Measurements from ENCODE around the gene LUC7L.

The LUC7L gene

DNA sequence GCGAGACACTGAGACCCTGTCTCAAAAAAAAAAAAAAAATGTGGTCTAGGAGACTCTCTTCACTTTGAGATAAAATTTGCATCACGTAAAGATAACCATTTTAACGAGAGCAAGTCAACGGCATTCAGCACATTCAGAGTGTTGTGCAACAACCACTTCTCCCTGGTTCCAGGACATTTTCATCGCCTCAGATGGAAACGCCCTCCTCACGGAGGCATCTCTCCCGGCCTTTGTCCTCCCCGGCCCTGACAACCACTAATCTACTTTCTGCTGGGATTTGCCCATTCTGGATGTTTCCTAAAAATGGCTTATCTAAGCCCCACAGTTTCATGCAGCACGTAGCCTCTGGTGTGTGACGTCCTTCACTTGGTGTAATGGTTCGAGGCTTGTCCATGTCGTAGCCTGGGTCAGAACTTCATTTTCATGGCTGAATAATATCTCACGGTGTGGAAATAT lies 84.4 kb downstream of the LUC7L start:
- H3K4me3 ChIP-seq (ENCODE audit: low read depth, low read length): no peak overlapping the region
- TF ChIP-seq, protein P1, sequence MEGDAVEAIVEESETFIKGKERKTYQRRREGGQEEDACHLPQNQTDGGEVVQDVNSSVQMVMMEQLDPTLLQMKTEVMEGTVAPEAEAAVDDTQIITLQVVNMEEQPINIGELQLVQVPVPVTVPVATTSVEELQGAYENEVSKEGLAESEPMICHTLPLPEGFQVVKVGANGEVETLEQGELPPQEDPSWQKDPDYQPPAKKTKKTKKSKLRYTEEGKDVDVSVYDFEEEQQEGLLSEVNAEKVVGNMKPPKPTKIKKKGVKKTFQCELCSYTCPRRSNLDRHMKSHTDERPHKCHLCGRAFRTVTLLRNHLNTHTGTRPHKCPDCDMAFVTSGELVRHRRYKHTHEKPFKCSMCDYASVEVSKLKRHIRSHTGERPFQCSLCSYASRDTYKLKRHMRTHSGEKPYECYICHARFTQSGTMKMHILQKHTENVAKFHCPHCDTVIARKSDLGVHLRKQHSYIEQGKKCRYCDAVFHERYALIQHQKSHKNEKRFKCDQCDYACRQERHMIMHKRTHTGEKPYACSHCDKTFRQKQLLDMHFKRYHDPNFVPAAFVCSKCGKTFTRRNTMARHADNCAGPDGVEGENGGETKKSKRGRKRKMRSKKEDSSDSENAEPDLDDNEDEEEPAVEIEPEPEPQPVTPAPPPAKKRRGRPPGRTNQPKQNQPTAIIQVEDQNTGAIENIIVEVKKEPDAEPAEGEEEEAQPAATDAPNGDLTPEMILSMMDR (IDR thresholded peaks at IDR 0.05; ENCODE audit: borderline replicate concordance, insufficient read depth, low read depth, low read length): no peak

DNA sequence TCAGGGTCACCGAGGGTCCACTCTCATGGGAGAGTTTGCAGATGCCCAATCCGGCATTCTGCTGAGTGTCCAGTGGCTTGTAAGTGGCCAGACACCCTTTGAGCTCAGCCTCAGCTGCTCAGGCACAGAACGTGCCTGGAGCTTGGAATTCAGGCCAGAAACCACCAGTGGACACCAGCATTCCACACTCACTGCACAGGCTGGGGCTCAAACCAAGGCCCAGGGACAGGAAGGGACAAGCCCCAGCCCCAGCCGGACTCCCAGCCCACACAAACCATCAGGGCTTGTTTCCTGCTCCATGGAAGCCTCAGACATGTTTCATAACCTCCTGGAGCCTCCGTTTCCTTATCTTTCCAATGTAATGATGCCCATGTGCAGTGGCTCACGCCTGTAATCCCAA lies 85.8 kb downstream of the LUC7L start:
- no peak overlapping the region for H3K4me3 ChIP-seq (ENCODE audit: low read depth, low read length)
- TF ChIP-seq, protein P1 (IDR thresholded peaks at IDR 0.05; ENCODE audit: borderline replicate concordance, insufficient read depth, low read depth, low read length): no peak

DNA sequence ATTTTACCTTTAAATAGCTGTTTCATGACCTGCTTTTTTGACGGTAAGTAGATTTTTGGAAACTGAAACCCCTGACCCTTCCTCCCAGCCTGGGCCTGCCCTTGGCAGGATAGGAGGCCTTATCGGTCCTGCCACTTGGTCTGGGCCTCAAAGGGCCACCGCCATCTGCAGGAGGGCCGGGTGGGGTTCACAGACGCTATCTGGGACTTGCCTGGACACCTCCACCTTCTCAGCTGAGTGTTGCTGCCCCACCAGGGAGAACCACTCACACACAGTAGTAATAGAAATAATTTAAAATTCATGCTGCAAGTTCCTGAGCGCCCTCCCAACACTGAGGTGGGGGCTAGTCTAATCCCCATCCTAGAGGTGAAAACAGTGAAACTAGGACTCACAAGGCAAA lies 86.2 kb downstream of the LUC7L start:
- TF ChIP-seq, protein P1 (IDR thresholded peaks at IDR 0.05; ENCODE audit: borderline replicate concordance, insufficient read depth, low read depth, low read length): no peak
- H3K4me3 ChIP-seq (ENCODE audit: low read depth, low read length): no peak overlapping the region

DNA sequence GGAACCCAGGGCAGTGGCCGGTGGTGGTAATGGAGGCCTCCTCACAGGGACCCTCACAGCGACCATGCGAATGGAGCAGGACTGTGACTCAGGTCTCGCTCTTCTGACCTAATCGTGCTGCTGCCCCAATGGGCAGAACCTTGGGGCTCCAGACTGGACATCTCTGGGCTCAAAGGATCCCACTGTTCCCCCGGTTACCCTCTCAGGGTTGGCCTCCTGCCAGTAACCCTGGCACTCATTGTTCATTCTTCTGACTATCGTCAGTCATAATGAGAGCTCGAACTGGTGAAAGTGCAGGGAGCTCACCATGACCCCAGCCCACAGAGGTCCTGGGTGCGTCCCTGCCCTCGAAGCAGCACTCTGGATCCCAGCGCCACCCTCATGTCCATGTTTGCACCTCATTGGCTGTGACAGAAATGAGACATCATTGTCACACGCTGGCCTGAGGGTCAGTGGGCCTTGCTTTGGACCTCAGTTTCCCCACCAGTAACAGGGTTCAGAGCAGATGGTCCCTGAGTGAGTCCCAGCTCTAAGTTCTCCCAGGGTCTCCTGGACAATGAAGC lies 86.8 kb downstream of the LUC7L start:
- no peak overlapping the region for H3K4me3 ChIP-seq (ENCODE audit: low read depth, low read length)
- TF ChIP-seq, protein P1 (IDR thresholded peaks at IDR 0.05; ENCODE audit: borderline replicate concordance, insufficient read depth, low read depth, low read length): no peak

DNA sequence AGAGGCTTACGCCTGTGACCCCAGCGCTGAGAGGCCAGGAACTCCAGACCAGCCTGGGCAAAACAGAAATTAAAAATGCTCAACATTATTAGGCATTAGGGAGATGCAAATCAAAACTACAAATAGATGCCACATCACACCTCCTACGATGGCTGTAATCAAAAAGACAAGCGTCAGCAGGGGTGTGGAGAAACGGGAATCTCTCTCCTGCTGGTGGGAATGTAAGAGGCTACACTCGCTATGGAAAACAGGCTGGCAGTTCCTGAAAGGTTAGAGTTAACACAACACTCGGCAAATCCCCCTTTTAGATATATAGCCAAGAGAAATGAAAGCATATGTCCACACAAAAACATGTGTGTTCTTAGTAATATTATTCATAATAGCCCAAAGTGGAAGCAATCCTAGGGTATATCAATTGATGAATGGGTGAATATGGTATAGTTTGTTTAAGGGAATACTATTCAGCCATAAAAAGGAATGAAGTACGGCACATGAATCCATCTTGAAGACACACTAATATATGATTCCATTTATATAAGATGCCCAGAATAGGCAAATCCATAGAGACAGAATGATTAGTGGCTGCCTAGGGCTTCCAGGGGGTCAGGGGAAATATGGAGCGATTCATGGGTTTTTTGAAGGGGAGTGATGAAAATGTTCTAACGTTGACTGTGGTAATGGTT lies 88.9 kb downstream of the LUC7L start:
- TF ChIP-seq, protein P1 (IDR thresholded peaks at IDR 0.05; ENCODE audit: borderline replicate concordance, insufficient read depth, low read depth, low read length): no peak
- no peak overlapping the region for H3K4me3 ChIP-seq (ENCODE audit: low read depth, low read length)

Data from GM12875 (cell line).